Measurements from ENCODE around the gene BLID. TPM values are rescaled to one million over a fixed set of nuclear protein-coding genes. Genes with fewer than 3 reads are reported as not detected.

The BLID gene
- total and polyA plus RNA-seq, 2 of the 8 experiments (the other 6 are each of a cell fraction or from before 2014, with no cell fraction given): not detected

- H3K14ac ChIP-seq (ENCODE audit: insufficient read length): no peak overlapping the region
- no peaks in the 10 kb centered on the region for H3K9me3 ChIP-seq (ENCODE audit: insufficient read depth in 2 of 2, low read depth in 1 of 2, low read length in 1 of 2)
- no peak overlapping the region for H2AK5ac ChIP-seq (ENCODE audit: low read depth, low read length)
- WGBS, 2 experiments (ENCODE audit: extremely low coverage in 1 of 2, insufficient coverage in 1 of 2, insufficient read length in 1 of 2, insufficient replicate concordance in 2 of 2, low coverage in 1 of 2, low lambda C conversion rate in 2 of 2, missing lambda C conversion rate in 1 of 2): 95% methylated on average over 4 of the region's 4 CpGs; no CpG with 5 or more reads in 1 of the 2 experiments
- no peak overlapping the region for H3K4me3 ChIP-seq (ENCODE audit: extremely low read depth in 1 of 4, insufficient read depth in 2 of 4, low read depth in 3 of 4, low read length in 4 of 4)
- H3K27ac ChIP-seq (ENCODE audit: low read depth, low read length): no peak overlapping the region
- no peak overlapping the region for H3K23ac ChIP-seq (ENCODE audit: insufficient read length)
- no peak overlapping the region for H3K9ac ChIP-seq (replicated peaks in 1 of 4; ENCODE audit: extremely low read depth in 1 of 4, low read depth in 3 of 4, low read length in 3 of 4)
- H3K56ac ChIP-seq (replicated peaks; ENCODE audit: insufficient read length, low read depth, low read length): no peak overlapping the region
- peaks cover 2 to 10% (median 7%) of the 10 kb centered on the region in 4 experiments; a peak in 6 of 7 replicates for H3K4me1 ChIP-seq (replicated peaks in 1 of 4; ENCODE audit: control insufficient read depth in 3 of 4, insufficient read depth in 4 of 4, low read length in 3 of 4)
- no peak overlapping the region for H2BK15ac ChIP-seq (ENCODE audit: low read length)
- no peaks in the 10 kb centered on the region for H3K79me1 ChIP-seq (ENCODE audit: low read depth, low read length)
- H2BK12ac ChIP-seq (ENCODE audit: low read depth, low read length): no peak overlapping the region
- no peak overlapping the region for H4K8ac ChIP-seq (ENCODE audit: extremely low read depth, insufficient read depth, low read length)
- H3K4ac ChIP-seq (replicated peaks; ENCODE audit: insufficient read length, low read depth, low read length): no peak overlapping the region
- no peaks in the 10 kb centered on the region for H4K20me1 ChIP-seq (replicated peaks in 1 of 2; ENCODE audit: control insufficient read depth in 1 of 2, insufficient read depth in 2 of 2, low read length in 2 of 2)
- ChIA-PET CTCF (ENCODE audit: partially characterized antibody) (interaction anchor here (0.8 to 1.6 kb wide), 4 partner anchors 9 to 449 kb away, joined by 3 to 4 read pairs (median 4); no protein-coding TSS in a partner anchor), POLR2A (ENCODE audit: partially characterized antibody) (interaction anchor here (0.8 kb wide), 1 partner anchor 14 kb away, joined by 3 read pairs; no protein-coding TSS in a partner anchor)
- peaks cover 0 to 15% (median 12%) of the 10 kb centered on the region in 4 experiments; a peak in 6 of 7 replicates for H3K27me3 ChIP-seq (replicated peaks in 1 of 4; ENCODE audit: control insufficient read depth in 3 of 4, extremely low read depth in 1 of 4, insufficient read depth in 3 of 4, low read length in 3 of 4)
- TF ChIP-seq SAP30 (IDR thresholded peaks at IDR 0.05; ENCODE audit: insufficient read depth, insufficient replicate concordance, low read length): no peak
- no peak for TF ChIP-seq SRF (IDR thresholded peaks at IDR 0.05; ENCODE audit: low read depth, low read length)
- no peak for TF ChIP-seq JUN (IDR thresholded peaks at IDR 0.05; ENCODE audit: low read depth, low read length)
- TF ChIP-seq EZH2 (IDR thresholded peaks at IDR 0.05; ENCODE audit: low read depth, low read length, severe bottlenecking): no peak
- no peak for TF ChIP-seq FOSL1 (IDR thresholded peaks at IDR 0.05; ENCODE audit: insufficient read depth, low read depth, low read length)
- TF ChIP-seq POLR2AphosphoS5 (IDR thresholded peaks at IDR 0.05; ENCODE audit: low read depth, low read length): no peak
- no peak for TF ChIP-seq CBX5 (IDR thresholded peaks at IDR 0.05; ENCODE audit: low read depth, low read length)
- no peak for TF ChIP-seq TAF1 (IDR thresholded peaks at IDR 0.05; ENCODE audit: low read depth, low read length)
- H2BK5ac ChIP-seq (ENCODE audit: low read depth, low read length): no peak overlapping the region
- no peak overlapping the region for H4K91ac ChIP-seq (replicated peaks; ENCODE audit: insufficient read length, low read length)
- no peak overlapping the region for H2AFZ ChIP-seq (ENCODE audit: low read length)
- H3K4me2 ChIP-seq (ENCODE audit: insufficient read depth in 1 of 2, low read depth in 2 of 2, low read length in 2 of 2): no peak overlapping the region
- FAIRE-seq: no peak
- no peak for DNase-seq (ENCODE audit: low read depth in 1 of 2, low spot score in 2 of 2)
- no peak overlapping the region for H2BK20ac ChIP-seq (ENCODE audit: low read length)
- no peak overlapping the region for H4K5ac ChIP-seq (ENCODE audit: insufficient read length, low read depth, low read length)
- no peaks in the 10 kb centered on the region for H3K79me2 ChIP-seq (ENCODE audit: control insufficient read depth in 1 of 2, insufficient read depth in 2 of 2, low read length in 2 of 2)
- H3K23me2 ChIP-seq (ENCODE audit: low read depth, low read length): no peaks in the 10 kb centered on the region; the same call in 1 of the 2 replicates
- no peak overlapping the region for H3K18ac ChIP-seq (ENCODE audit: extremely low read depth, low read length)
- no peaks in the 10 kb centered on the region for H3K36me3 ChIP-seq (ENCODE audit: control insufficient read depth in 2 of 4, insufficient read depth in 4 of 4, low read length in 3 of 4)
- no peak overlapping the region for H2BK120ac ChIP-seq (replicated peaks; ENCODE audit: low read depth, low read length)
These were observed 12.3 kb downstream of the BLID start for GRCh38 chr11:122103726-122104125.
